GM19455 (cell line): ENCODE data around the gene ATG4B.
"Not testable (repeated sequence)": the region's sequence is repeated elsewhere in the genome, so short reads cannot be mapped to it uniquely, and the experiment has no call there.

Experiments used
- ATAC-seq: cut with Tn5 transposase; IDR thresholded peaks from one replicate; pipeline ENCODE4 v1.9.1; 2021; ENCODE audit not compliant: unreplicated experiment

Gene ATG4B

GRCh38 chr2:241637018-241637794, at the start of gene ATG4B, which contains the start of gene THAP4:
TSS of gene ATG4B (plus strand) at chr2:241637693. CDS start at chr2:241637715, 22 bp downstream.
TSS of gene THAP4 (minus strand) at chr2:241637158. CDS start at chr2:241637017, 141 bp downstream.
- ATAC-seq: peak; percentile 61

DNA sequence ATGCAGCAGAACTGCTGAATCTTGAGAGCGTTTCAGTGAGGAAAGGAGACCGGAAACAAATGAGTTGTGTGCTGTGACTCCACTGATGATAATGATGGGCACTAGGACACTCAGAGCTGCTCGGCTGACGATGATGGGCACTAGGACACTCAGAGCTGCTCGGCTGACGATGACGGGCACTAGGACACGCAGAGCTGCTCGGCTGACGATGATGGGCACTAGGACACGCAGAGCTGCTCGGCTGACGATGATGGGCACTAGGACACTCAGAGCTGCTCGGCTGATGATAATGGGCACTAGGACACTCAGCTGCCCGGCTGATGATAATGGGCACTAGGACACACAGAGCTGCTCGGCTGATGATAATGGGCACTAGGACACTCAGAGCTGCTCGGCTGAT, 47.6 kb upstream of the ATG4B start:
- not testable (repeated sequence) for ATAC-seq

DNA sequence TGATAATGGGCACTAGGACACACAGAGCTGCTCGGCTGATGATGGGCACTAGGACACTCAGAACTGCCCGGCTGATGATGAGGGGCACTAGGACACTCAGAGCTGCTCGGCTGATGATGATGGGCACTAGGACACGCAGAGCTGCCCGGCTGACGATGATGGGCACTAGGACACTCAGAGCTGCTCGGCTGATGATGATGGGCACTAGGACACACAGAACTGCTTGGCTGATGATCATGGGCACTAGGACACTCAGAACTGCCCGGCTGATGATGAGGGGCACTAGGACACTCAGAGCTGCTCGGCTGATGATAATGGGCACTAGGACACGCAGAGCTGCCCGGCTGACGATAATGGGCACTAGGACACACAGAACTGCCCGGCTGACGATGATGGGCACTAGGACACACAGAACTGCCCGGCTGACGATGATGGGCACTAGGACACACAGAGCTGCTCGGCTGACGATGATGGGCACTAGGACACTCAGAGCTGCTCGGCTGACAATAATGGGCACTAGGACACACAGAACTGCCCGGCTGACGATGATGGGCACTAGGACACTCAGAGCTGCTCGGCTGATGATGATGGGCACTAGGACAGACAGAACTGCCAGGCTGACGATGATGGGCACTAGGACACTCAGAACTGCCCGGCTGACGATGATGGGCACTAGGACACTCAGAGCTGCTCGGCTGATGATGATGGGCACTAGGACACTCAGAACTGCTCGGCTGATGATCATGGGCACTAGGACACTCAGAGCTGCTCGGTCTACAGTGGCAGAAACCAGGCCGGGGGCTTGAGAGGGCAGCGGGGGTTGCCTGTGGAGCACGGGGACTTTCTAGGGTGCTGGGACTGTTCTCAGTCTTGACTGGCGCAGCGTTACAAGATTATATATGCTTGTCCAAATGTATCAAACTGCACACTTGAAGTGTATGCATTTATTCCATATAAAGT, 46.7 kb upstream of the ATG4B start:
- not testable (repeated sequence) for ATAC-seq

DNA sequence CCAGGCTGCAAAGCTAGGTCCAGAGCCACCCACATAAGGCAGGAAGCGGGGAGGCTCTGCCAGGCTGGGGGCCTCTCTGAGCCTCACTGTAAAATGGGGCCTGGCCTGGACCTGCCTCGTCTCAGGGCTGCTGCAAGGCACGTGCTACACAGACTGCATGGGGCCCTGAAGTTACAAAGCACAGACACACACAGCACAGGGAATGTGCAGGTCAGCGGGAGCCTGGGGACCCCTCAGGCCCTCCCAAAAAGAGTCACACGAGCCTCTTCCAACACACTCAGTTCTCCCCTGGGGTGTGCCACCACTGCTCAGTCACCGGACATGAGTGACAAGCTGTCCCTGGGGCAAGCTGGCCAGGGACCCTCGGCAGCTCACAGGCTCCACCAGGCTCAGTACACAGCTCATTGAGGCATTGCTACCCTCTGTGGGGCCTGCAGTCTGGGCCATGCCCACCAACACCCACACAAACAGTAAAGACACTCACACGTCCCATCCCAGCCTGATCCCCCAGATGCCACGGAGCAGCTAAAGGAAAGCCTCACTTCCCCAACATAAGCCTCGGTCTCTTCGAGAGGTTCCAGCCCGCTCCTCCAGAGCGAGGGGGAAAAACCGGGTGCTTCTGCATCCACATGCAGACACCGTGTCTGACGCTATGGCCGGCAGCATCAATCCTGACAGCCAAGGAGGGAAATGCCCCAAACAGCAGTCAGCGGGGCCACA, 45.2 kb upstream of the ATG4B start:
- no peak for ATAC-seq

DNA sequence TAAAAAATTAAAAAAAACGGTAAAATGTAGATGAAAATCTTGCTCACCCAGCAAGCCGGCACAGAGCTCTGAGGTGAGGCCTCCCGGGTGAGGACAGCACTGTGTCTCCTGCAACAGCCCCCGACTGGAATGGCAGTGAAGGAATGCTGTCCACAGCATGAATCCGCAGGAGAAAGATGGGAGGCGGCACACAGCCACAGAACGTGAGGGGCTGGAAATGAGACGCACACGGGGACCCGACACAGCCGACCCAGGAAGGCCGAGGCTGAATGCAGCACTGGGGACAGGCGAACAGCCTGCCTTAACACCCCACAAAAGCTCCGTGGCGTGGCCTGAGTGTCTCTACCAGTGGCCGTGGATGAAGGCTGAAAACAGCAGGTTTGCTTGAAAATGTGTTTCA, 44.2 kb upstream of the ATG4B start:
- ATAC-seq: no peak

GRCh38 chr2:241595600-241596140, 41.8 kb upstream of the ATG4B start:
- ATAC-seq: no peak

DNA sequence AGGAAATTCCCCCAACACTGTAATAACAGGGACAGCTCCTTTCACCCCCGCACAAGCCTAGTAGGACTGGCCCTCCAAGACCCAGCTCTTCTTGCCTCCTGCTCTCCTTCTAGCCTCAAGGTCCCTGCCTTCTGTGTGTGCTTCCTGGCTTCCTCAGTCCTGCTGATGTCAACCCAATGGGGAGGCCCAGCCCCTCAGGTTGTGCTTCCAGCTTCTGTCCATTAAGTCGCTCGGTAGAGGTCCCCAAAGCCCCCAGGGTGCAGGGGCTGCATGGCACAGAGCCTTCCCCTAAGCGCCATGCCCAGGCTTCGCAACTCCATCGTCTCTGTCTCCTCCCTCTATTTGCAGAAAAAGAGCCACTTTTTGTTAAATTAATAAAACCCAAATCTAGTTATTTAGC, 39.9 kb upstream of the ATG4B start:
- ATAC-seq: no peak

DNA sequence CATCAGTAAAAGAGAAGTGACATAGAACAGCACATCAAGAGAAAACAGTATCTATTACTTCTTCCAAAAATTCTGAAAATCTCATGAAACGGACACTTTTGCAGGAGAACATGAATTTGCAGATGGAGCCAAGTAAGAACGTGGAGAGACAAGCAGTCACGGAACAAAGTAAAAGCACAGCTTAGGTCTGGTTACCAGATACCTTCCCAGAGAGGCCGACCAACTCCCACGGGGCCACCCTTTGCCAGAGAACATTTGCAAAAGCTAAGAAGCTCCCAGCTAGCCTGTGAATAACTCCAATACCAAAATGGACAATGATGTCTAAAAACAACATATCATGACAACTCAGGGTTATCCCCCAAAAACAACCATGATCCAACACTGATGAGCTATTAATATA, 39.4 kb upstream of the ATG4B start:
- ATAC-seq: no peak

DNA sequence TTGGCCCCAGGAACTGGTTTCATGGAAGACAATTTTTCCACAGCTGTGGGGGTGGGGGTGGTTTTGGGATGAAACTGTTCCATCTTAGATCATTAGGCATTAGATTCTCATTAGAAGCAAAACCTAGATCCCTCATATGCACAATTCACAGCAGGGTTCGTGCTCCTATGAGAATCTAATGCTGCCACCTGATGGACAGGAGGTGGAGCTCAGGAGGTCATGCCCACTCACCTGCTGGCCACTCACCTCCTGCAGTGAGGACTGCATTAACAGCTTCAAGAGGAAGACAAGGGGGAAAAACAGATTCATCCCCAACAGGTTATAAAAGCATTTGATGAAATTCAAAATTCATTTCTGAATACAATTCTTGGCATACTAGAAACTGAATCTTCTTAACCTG, 39.0 kb upstream of the ATG4B start:
- ATAC-seq: no peak

DNA sequence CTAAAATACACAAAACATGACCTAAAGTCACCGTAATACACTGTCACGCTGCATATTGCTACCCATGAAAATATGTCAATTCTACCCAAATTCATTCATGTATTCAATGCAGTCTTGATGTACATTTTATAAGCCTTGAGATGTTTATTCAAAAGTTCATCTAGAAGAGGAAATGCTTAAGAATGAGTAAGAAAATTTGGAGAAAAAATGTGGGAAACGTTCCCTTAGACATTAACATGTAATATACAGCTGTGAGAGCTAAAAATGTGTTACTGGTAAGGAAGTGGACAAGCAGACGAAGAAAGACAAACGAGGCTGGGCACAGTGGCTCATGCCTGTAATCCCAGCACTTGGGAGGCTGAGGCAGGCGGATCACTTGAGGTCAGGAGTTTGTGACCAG, 37.9 kb upstream of the ATG4B start:
- ATAC-seq: no peak

GRCh38 chr2:241601841-241602240, 35.7 kb upstream of the ATG4B start:
- ATAC-seq: no peak

DNA sequence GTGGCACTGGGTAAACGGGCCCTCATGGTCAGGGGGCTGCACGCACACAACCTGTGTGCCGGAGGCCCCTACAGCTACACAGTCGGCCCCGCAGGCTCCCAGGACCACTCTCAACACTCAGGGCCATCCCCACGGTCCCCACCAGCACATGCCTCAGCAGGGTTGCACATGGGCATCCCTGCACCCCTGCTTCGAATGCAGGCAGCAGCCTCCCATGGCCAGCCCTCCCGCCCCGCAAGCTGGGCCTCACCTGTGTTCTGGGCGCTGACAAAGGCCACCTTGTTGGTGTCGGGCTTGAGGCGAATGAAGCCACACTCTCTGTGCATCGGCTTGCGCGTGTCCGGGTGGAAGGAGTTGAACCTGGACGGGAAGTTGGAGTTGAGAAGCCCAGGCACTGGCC, 34.8 kb upstream of the ATG4B start:
- no peak for ATAC-seq

- ATAC-seq: no peak
These were observed 33.8 kb upstream of the ATG4B start for GRCh38 chr2:241603686-241604085.

- no peak for ATAC-seq
These were observed 31.3 kb upstream of the ATG4B start for GRCh38 chr2:241606186-241606585.

DNA sequence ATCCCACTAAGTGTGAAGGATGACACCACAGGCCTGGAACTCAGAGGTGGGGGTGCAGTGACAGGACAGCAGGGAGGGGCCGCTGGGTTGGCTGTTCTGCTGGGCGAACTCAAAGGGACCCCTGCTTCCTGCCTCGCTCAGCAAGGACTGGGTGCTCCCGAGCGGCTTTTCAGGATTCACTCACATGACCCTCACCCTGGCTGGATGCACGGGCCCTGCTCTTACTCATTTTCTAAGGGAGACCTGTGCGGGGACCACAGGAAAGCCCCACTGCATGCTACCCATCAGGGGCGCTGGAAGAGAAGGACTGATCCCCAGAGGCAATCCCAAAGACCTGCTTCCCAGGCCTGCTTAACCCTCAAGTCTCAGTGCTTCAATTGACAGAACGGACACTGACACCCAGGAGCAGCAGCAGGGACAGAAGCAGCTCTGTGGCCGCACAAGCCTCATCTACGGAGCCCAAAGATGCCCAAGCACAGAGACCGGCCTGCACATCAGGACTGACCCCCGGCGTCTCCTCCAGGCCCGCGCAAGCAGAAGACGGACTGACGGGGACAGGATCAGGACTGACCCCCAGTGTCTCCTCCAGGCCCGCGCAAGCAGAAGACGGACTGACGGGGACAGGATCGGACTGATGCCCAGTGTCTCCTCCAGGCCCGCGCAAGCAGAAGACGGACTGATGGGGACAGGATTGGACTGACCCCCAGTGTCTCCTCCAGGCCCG, 30.2 kb upstream of the ATG4B start:
- ATAC-seq: no peak

DNA sequence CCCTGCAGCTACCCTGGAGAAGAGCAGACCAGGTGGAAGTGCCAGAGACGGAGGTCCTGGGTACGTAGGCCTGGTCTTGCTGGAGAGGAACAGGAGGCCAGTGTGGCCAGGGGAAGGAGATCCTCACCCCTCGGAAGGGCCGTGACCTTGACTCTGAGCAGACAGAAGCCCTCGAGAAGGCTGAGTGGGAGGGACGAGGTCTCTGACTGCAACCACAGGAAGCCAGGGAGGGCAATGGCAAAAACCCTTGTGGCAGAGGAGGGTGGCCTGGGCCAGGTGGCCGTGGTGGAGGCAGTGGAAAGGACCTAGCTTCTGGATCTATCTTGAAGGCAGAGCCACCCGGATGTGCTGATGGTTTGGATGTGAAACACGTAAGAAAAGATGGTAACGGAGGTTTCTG, 28.6 kb upstream of the ATG4B start:
- ATAC-seq: no peak

DNA sequence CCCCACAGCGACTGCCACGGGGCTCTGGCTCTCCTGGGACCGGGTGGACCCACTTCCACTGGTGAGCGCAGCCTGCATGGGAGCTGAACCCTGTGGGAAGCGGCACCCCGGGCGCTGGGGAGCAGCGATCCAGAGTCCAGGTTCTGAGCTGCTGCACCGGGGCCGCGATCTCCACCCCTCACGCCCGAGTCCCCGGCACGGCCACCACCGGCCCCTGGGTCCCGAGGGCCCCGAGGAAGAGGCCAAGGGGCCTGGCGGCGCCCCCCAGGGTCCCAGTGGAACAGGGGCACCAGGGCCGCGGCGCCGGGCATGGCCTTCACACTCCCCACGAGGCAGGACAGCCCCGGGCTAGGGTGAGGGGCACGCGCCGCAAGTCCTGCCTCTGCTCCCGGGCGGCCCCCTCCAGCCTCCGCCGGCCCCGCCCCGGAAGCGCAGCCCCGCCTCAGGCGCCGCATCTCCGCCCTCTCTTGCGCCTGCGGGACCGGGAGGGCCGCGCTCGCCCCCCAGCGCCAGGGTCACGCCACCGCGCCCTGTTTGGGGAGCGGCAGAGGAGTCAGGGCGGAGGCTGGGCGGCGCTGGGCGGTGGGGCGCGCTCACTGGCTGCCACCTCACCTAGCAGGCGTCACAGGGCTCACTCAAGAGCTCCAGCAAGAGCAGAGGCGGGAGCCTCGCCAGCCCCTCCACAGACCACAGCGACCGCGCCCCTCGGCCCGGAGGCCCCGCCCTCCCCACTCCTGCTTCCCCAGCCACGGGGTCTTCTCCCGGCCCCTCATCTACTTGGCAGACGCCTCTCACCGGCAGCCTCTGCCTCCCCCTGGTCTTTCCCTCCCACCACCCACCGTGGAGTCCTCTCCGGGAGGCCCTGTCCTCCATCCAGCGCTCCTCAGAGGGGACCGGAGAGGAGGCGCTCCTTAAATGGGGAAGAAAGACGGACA, 27.4 kb upstream of the ATG4B start:
- peak; percentile 92 for ATAC-seq

DNA sequence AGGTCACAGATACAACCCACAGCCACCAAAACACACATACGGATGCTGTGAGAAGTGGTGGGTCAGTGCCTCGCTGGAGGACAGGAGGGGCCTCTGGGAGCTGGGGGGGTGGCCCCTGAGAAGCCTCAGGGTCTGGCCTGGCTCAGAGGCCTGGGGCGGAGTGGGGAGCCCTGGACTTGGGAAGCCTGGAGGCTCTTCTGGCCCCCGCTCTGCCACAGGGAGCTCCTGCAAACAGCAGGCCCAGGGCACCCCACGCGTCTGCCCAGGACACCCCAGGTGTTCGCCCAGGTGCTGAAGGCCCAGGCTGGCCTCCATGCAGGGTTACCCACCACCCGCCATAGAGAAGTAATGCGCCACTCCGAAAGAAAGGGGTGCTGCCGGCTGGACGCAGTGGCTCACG, 26.4 kb upstream of the ATG4B start:
- ATAC-seq: no peak
